ENCODE data around the gene PTCH1. TPM values are rescaled to one million over a fixed set of nuclear protein-coding genes. Genes with fewer than 3 reads are reported as not detected.

PTCH1 gene
- total and polyA plus RNA-seq, 4 donors = 1.2 to 5.0 (median 2.1) TPM

DNA sequence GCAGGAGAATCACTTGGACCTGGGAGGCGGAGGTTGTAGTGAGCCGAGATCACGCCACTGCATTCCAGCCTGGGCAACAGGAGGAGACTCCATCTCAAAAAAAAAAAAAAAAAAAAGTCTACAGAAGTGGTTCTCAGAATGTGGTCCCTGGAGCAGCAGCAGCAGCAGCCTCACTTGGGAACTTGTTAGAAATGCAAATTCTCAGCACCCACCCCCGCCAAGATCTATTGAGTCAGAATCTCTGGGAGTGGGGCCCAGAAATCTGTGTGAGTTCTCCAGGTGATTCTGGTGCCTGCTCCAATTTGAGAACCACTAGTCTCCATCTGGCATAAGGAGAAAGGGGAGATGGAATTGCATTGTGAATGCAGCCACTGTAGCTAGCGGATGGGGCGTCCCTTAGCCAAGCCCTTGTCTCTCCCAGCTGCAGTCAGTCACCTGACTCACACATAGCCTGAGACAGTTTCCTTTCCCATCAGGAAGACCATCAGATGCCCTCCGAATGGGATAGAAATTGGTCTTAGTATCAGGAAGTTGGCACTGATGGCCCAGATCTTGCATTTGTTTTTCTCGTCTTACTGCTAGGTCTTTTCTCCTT lies 12.2 kb upstream of the PTCH1 start:
- TF ChIP-seq FOXA2 (IDR thresholded peaks at IDR 0.05) = no peak
- TF ChIP-seq, protein P1, sequence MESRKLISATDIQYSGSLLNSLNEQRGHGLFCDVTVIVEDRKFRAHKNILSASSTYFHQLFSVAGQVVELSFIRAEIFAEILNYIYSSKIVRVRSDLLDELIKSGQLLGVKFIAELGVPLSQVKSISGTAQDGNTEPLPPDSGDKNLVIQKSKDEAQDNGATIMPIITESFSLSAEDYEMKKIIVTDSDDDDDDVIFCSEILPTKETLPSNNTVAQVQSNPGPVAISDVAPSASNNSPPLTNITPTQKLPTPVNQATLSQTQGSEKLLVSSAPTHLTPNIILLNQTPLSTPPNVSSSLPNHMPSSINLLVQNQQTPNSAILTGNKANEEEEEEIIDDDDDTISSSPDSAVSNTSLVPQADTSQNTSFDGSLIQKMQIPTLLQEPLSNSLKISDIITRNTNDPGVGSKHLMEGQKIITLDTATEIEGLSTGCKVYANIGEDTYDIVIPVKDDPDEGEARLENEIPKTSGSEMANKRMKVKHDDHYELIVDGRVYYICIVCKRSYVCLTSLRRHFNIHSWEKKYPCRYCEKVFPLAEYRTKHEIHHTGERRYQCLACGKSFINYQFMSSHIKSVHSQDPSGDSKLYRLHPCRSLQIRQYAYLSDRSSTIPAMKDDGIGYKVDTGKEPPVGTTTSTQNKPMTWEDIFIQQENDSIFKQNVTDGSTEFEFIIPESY (IDR thresholded peaks at IDR 0.05) = no peak
- no peak for TF ChIP-seq SP1 (IDR thresholded peaks at IDR 0.05)
- no peak for TF ChIP-seq HNF4A (conservative IDR thresholded peaks at IDR 0.05)
- no peak for TF ChIP-seq JUND (IDR thresholded peaks at IDR 0.05)
- no peak for TF ChIP-seq RXRA (IDR thresholded peaks at IDR 0.05)
- TF ChIP-seq TAF1 (conservative IDR thresholded peaks at IDR 0.05) = no peak
- H3K27ac ChIP-seq (ENCODE audit: low read depth in 1 of 2, low read length in 2 of 2) = no peak overlapping the region
- WGBS = 72% methylated on average over 8 of the region's 8 CpGs
- no peak for DNase-seq (ENCODE audit: low spot score)
- H3K4me3 ChIP-seq (ENCODE audit: low read depth in 1 of 3, low read length in 3 of 3) = no peak overlapping the region
- no peaks in the 10 kb centered on the region for H3K36me3 ChIP-seq (ENCODE audit: control insufficient read depth in 4 of 4, insufficient read depth in 3 of 4, low read depth in 1 of 4, low read length in 3 of 4)
- peaks cover 0 to 4% (median 0%) of the 10 kb centered on the region in 4 donors for H3K27me3 ChIP-seq (ENCODE audit: control insufficient read depth in 4 of 4, insufficient read depth in 4 of 4, low read length in 3 of 4)
- no peaks in the 10 kb centered on the region for H3K4me1 ChIP-seq (ENCODE audit: control insufficient read depth in 4 of 4, insufficient read depth in 4 of 4, low read length in 3 of 4)
- no peak overlapping the region for H3K9ac ChIP-seq (ENCODE audit: low read depth in 1 of 2, low read length in 2 of 2)
- no peaks in the 10 kb centered on the region for H3K9me3 ChIP-seq (ENCODE audit: control insufficient read depth in 4 of 4, low read length in 3 of 4)

DNA sequence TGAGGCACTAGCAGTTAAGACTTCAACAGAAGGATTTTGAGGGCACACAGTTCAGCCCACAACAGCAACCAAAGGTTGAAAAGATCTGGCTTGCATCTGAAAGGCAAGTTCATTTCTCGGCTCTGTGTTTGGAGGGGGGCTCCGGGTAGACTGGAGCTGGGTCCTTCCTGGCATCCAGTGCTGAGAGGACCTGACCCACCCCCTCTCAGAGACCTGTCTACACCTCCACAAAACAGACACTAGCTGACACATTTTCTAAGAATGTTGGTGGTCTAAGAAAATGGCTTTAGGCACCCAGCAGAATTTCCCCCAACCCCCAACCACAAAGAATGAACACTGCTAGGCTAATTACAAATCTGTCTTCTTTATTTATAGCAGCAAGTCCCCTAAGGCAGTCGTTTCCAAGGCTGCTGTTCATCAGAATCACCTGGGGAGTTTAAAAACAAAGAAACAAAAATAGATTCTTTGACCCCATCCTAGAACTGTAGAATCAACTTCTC lies 6.2 kb upstream of the PTCH1 start:
- TF ChIP-seq NR2F2 (IDR thresholded peaks at IDR 0.05) (no peak), RAD21 (IDR thresholded peaks at IDR 0.05) (no peak), RXRA (IDR thresholded peaks at IDR 0.05) (no peak), SP1 (IDR thresholded peaks at IDR 0.05) (no peak), FOXA1 (IDR thresholded peaks at IDR 0.05) (no peak)
- TF ChIP-seq, protein P2, sequence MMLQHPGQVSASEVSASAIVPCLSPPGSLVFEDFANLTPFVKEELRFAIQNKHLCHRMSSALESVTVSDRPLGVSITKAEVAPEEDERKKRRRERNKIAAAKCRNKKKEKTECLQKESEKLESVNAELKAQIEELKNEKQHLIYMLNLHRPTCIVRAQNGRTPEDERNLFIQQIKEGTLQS (IDR thresholded peaks at IDR 0.05) = no peak
- Histone ChIP-seq H3K4me3 (ENCODE audit: low read depth in 1 of 3, low read length in 3 of 3) (no peak overlapping the region), H3K36me3 (ENCODE audit: control insufficient read depth in 4 of 4, insufficient read depth in 3 of 4, low read depth in 1 of 4, low read length in 3 of 4) (no peaks in the 10 kb centered on the region), H3K9ac (ENCODE audit: low read depth in 1 of 2, low read length in 2 of 2) (no peak overlapping the region), H3K27me3 (ENCODE audit: control insufficient read depth in 4 of 4, insufficient read depth in 4 of 4, low read length in 3 of 4) (no peaks in the 10 kb centered on the region), H3K4me1 (ENCODE audit: control insufficient read depth in 4 of 4, insufficient read depth in 4 of 4, low read length in 3 of 4) (no peaks in the 10 kb centered on the region), H3K27ac (ENCODE audit: low read depth in 1 of 2, low read length in 2 of 2) (no peak overlapping the region), H3K9me3 (ENCODE audit: control insufficient read depth in 4 of 4, low read length in 3 of 4) (peaks cover 0 to 1% (median 0%) of the 10 kb centered on the region in 4 donors)
- DNase-seq (ENCODE audit: low spot score) = no peak
- 74% methylated on average over 3 of the region's 3 CpGs for WGBS

GRCh38 chr9:95521699-95522098 lies 4.9 kb upstream of the PTCH1 start:
- WGBS = 91% methylated on average over 3 of the region's 3 CpGs

More at GRCh38 chr9:95521699-95522098, 4.9 kb upstream of the PTCH1 start:
- TF ChIP-seq HNF4G (IDR thresholded peaks at IDR 0.05) (no peak), EGR1 (IDR thresholded peaks at IDR 0.05; ENCODE audit: low read depth in 2 of 2) (no peak), JUND (IDR thresholded peaks at IDR 0.05) (no peak)
- H3K9ac ChIP-seq (ENCODE audit: low read depth in 1 of 2, low read length in 2 of 2) = no peak overlapping the region
- peaks cover 0 to 2% (median 0%) of the 10 kb centered on the region in 4 donors for H3K27me3 ChIP-seq (ENCODE audit: control insufficient read depth in 4 of 4, insufficient read depth in 4 of 4, low read length in 3 of 4)
- no peak for DNase-seq (ENCODE audit: low spot score)
- H3K27ac ChIP-seq (ENCODE audit: low read depth in 1 of 2, low read length in 2 of 2) = no peak overlapping the region
- peaks cover 0 to 1% (median 0%) of the 10 kb centered on the region in 4 donors for H3K9me3 ChIP-seq (ENCODE audit: control insufficient read depth in 4 of 4, low read length in 3 of 4)
- no peak overlapping the region for H3K4me3 ChIP-seq (ENCODE audit: low read depth in 1 of 3, low read length in 3 of 3)
- no peaks in the 10 kb centered on the region for H3K36me3 ChIP-seq (ENCODE audit: control insufficient read depth in 4 of 4, insufficient read depth in 3 of 4, low read depth in 1 of 4, low read length in 3 of 4)
- peaks cover 0 to 7% (median 4%) of the 10 kb centered on the region in 4 donors for H3K4me1 ChIP-seq (ENCODE audit: control insufficient read depth in 4 of 4, insufficient read depth in 4 of 4, low read length in 3 of 4)
